Ovary (tissue), 9 donors: ENCODE results near the gene BACE2. TPM values are rescaled to one million over a fixed set of nuclear protein-coding genes. Genes with fewer than 3 reads are reported as not detected.

Experiments used
- DNase-seq, 5 donors: peaks; one replicate each; pipeline ENCODE4 v3.0.0-alpha.2; 2019 to 2020
- H3K27ac ChIP-seq, 2 donors: fragments of 200-600 bp; one replicate each; pipeline versions ENCODE4 v1.5.1 to v1.8.0; 2019 to 2022
- H3K27me3 ChIP-seq: fragments of 200-600 bp; one replicate; pipeline ENCODE4 v1.8.0; 2022
- H3K36me3 ChIP-seq: fragments of 200-600 bp; sonication (generic); one replicate; pipeline ENCODE4 v1.5.1; 2019
- H3K4me1 ChIP-seq: one replicate; pipeline ENCODE4 v1.8.1; 2013; ENCODE audit warnings: mild to moderate bottlenecking, moderate library complexity; ENCODE audit not compliant: insufficient read depth
- H3K4me3 ChIP-seq: fragments of 200-600 bp; sonication (generic); one replicate; pipeline ENCODE4 v1.5.1; 2017
- H3K9me3 ChIP-seq, 2 donors: fragments of 200-600 bp in 1 of 2; sonication (generic) in 1 of 2; one replicate each; pipeline versions ENCODE4 v1.5.1 to v1.8.1; 2013 to 2019; ENCODE audit warnings: mild to moderate bottlenecking in 1 of 2, moderate library complexity in 1 of 2
- CTCF ChIP-seq, 3 donors: fragments of 450-650 bp in 2 of 3; fragments of 200-600 bp in 1 of 3; IDR thresholded peaks; one replicate each; pipeline versions ENCODE4 v1.5.1 to v1.8.0; 2016 to 2022; ENCODE audit warnings: antibody characterized with exemption in 3 of 3, mild to moderate bottlenecking in 1 of 3
- EP300 ChIP-seq: sonication (generic); formaldehyde crosslinking; IDR thresholded peaks from one replicate; pipeline ENCODE4 v1.6.1; 2017; ENCODE audit warnings: antibody characterized with exemption
- POLR2A ChIP-seq: fragments of 450-650 bp; IDR thresholded peaks from one replicate; pipeline ENCODE4 v1.6.1; 2017; ENCODE audit warnings: antibody characterized with exemption, mild to moderate bottlenecking, moderate library complexity
- WGBS, 3 donors: extraction: QIAGEN DNeasy Blood & Tissue Kit in 1 of 3; methylation state at CpG; one replicate each; pipeline versions ENCODE4 v1.1.5 to v1.1.7; 2013 to 2017; 5-methylcytosine and 5-hydroxymethylcytosine counted together
- intact Hi-C, 4 donors: fragments of 100-400 bp; cut with DNase I; formaldehyde crosslinking; loops; one replicate each; pipeline versions ENCODE4 v1.11.0 to v1.15.1; 2022 to 2023
- microRNA-seq, 3 donors: library from miRNA; unstranded; fragments of <30 nt; microRNA quantifications; one replicate each; pipeline versions ENCODE4 to v1.2.0, GENCODE V29; 2019 to 2020
- polyA plus RNA-seq, 2 donors: library from polyadenylated mRNA; stranded (reverse); fragments of 200-250 nt in 1 of 2; fragments of 350-450 nt in 1 of 2; fragmentation: Illumina TruSeq in 1 of 2; extraction: RNeasy Lipid Tissue Mini Kit (QIAGEN cat#74804) in 1 of 2; gene quantifications; one replicate each; pipeline ENCODE4 v1.2.3, GENCODE V29; 2013 to 2014
- small RNA-seq: library from RNA; depleted of rRNA; stranded (forward); fragments of <200 nt; gene quantifications from one replicate; pipeline ENCODE3, GENCODE V24; 2016
- total RNA-seq, 7 donors: library from RNA; depleted of rRNA in 2 of 7; stranded (reverse); fragments of >200 nt in 2 of 7; fragmentation: NEBNext Ultra II Directional in 3 of 7; extraction: Animal tissue kit (Norgen Biotek cat#: 25700) in 3 of 7; gene quantifications; one replicate each; pipeline versions ENCODE4 v1.1.0 to v1.2.4, GENCODE V29; 2016 to 2023
- donor health status: DM: no; HTN: no; CAD: no; lungs with moderate emphysema.
- donor health status: DM: no; HTN: no; CAD: no.
- donor health status: Bipolar disorder and iron deficiency.
- donor health status: DM: yes; HTN: yes; CAD: no.
- donor health status: DM: no; HTN: no; CAD: no.
- donor health status: DM: yes; HTN: yes; CAD: no.

BACE2 gene
- total and polyA plus RNA-seq, 9 donors: 11.4 to 75.6 (median 24.4) TPM

GRCh38 chr21:41327753-41328152 is 159.8 kb downstream of the BACE2 start:
- intact Hi-C loops: no loop called here
- Histone ChIP-seq H3K36me3 (no peaks in the 10 kb centered on the region), H3K27me3 (no peaks in the 10 kb centered on the region), H3K9me3 (no peaks in the 10 kb centered on the region), H3K4me1 (no peaks in the 10 kb centered on the region), H3K4me3 (no peak overlapping the region), H3K27ac (no peak overlapping the region)
- no peak for DNase-seq
- 71 to 74% (median 72%) methylated on average over 8 of the region's 8 CpGs for WGBS, 3 donors
- TF ChIP-seq POLR2A (no peak), CTCF (IDR thresholded peaks at IDR 0.05) (no peak), EP300 (no peak)

DNA sequence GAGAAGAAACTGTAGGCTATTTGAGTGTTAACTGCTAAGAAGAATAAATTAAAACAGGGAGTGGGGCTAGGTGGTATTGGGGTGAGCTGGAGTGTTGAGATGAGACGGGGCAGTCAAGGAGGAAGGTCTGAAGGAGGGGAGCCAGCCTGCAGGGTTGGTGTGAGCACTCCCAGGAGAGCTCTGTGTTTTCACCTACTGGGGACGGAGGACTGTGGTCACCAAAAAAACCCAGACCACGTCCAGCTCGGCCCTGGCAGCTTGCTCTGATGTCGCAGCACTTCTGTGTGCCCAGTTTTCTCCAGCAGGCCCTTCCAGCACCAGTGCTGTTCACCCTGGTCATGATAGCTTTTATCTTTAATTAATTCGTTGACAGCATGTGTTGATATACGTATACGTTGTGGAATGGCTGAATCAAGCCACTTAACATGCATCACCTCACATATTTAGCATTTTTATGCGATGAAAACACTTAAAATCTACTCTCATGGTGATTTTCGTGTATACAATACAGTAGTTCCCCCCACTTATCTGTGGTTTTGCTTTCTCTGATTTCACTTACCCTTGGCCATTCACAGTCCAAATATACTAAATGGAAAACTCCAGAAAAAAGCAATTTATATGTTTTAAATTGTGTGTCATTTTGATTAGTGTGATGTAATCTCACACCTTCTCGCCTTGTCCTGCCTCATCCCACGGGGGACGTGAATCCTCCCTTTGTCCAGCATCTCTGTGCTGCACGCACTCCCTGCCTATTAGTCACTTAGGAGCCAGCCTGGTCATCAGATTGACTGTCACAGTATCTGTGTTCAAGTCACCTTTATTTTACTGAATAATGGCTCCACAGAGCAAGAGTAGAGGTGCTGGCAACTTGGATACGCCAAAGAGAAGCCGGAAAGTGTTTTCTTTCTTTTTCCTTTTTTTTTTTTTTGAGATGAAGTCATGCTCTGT is 161.0 kb downstream of the BACE2 start:
- Histone ChIP-seq H3K27me3 (no peaks in the 10 kb centered on the region), H3K36me3 (no peaks in the 10 kb centered on the region), H3K27ac (no peak overlapping the region), H3K4me3 (no peak overlapping the region), H3K9me3 (peaks cover 0 to 3% of the 10 kb centered on the region in 2 donors), H3K4me1 (no peaks in the 10 kb centered on the region)
- WGBS, 3 donors: 64 to 75% (median 65%) methylated on average over 16 of the region's 16 CpGs
- no peak for DNase-seq
- TF ChIP-seq POLR2A (no peak), EP300 (no peak), CTCF (IDR thresholded peaks at IDR 0.05) (no peak)
- intact Hi-C loops: no loop called here

Small RNAs within 50 kb of the gene (microRNA-seq; reads per million reads assigned to microRNA genes)
- gene MIR3197: 0 reads per million in 3 donors

Small RNAs within 50 kb of the gene (small RNA-seq; reads per million reads assigned to genes)
- gene MIR3197: not detected

Other genes starting within 250 kb of the BACE2 start
- 1 to 10 TPM in 4 of 7 donors, under 1 TPM in 1, not detected in 2; 0.60 to 7.7 (median 1.8) TPM for gene FAM3B, start 148.6 kb downstream of the BACE2 start, total RNA-seq
- gene FAM3B, start 148.6 kb downstream of the BACE2 start, polyA plus RNA-seq: under 1 TPM; 0.10 to 0.42 TPM
- gene MX2, start 193.9 kb downstream of the BACE2 start, total RNA-seq: 10 to 100 TPM in 2 of 7 donors, 1 to 10 TPM in 5; 2.6 to 11.7 (median 5.1) TPM
- gene MX2, start 193.9 kb downstream of the BACE2 start, polyA plus RNA-seq: 10 to 100 TPM in 1 of 2 donors, 1 to 10 TPM in 1; 4.3 to 34.6 TPM